ENCODE results near the gene SOX1. TPM values are rescaled to one million over a fixed set of nuclear protein-coding genes. Genes with fewer than 3 reads are reported as not detected.

SOX1 gene
- total and polyA plus RNA-seq, 12 donors = not detected

DNA sequence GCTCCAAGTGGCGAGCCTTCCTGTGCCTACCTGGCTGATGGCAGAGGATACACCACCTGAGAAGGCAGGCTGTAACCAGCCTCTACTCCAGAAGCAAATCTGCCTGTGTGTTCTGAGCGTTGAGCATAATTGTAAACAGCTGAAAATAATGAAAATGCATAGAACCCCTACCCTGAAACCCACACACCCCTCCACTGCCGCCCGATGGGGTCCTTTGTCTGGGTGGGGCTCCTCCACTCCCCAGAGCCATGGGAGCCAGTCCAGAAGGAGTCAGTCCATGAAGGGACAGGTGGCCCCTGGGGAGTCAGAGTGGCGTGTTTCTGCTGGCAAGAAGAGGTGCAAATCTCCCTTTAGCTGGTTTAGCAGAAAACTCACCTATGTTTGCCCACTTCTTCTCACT, 8.0 kb upstream of the SOX1 start:
- intact Hi-C loops (cut with DNase I) = loop anchor here in 1 of 10 donors (10.0 kb wide), 1 partner anchor 386 kb away; no protein-coding TSS in a partner anchor
- Histone ChIP-seq H3K9me3 (no peaks in the 10 kb centered on the region), H3K27ac (no peak overlapping the region), H3K4me1 (peaks cover 3 to 36% (median 25%) of the 10 kb centered on the region in 9 donors), H3K27me3 (peaks cover 82 to 100% (median 100%) of the 10 kb centered on the region in 7 donors), H3K36me3 (no peaks in the 10 kb centered on the region), H3K4me3 (no peak overlapping the region)
- TF ChIP-seq, protein P1, sequence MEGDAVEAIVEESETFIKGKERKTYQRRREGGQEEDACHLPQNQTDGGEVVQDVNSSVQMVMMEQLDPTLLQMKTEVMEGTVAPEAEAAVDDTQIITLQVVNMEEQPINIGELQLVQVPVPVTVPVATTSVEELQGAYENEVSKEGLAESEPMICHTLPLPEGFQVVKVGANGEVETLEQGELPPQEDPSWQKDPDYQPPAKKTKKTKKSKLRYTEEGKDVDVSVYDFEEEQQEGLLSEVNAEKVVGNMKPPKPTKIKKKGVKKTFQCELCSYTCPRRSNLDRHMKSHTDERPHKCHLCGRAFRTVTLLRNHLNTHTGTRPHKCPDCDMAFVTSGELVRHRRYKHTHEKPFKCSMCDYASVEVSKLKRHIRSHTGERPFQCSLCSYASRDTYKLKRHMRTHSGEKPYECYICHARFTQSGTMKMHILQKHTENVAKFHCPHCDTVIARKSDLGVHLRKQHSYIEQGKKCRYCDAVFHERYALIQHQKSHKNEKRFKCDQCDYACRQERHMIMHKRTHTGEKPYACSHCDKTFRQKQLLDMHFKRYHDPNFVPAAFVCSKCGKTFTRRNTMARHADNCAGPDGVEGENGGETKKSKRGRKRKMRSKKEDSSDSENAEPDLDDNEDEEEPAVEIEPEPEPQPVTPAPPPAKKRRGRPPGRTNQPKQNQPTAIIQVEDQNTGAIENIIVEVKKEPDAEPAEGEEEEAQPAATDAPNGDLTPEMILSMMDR (IDR thresholded peaks at IDR 0.05) = no peak
- WGBS, 2 donors = 7 to 8% methylated on average over 5 of the region's 5 CpGs
- ATAC-seq = no peak
- no peak for DNase-seq

DNA sequence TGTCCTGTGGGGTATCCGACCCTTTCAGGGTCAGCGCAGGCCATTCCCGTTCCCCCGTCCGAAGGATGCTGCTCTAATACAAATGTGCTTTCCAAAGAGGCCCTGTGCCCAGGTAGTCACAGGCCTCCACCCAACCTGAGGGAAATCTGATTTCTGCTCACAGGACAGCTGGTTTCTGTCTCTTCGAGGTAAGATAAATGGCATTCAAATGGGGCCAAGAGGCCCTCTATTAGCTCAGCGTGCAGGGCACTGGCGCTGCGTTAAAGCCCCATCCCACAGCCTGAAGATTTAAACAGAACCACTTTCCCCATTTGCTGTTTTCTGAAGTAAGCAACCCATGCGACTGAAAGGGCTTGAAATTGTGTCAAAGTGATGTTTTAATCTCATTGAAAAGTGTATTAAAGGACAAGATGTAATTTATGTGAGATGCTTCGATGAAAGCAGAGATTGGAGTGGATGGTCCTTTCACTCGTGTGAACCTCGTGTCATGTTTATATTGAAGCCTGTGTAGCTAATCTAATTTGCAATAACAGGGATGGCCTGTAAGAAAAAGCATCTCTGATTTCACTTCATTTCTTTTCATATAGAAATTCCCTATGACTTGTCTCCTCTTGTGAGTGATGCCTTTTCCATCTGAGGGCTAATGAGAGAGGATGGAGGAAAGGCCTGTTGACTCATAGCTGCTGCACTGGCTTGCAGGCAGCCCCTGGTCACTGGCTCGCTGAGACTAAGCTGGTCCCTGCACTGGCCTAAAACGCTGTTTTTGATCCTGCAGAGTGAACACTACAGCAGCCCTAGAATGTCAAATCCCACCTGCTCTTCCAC, 7.3 kb upstream of the SOX1 start:
- TF ChIP-seq, protein P1 (IDR thresholded peaks at IDR 0.05) = no peak
- intact Hi-C loops (cut with DNase I) = loop anchor here in 1 of 10 donors (10.0 kb wide), 1 partner anchor 385 kb away; no protein-coding TSS in a partner anchor
- ATAC-seq (no peak), DNase-seq (no peak)
- Histone ChIP-seq H3K27ac (no peak overlapping the region), H3K27me3 (peaks cover 75 to 100% (median 100%) of the 10 kb centered on the region in 7 donors), H3K4me3 (no peak overlapping the region), H3K36me3 (no peaks in the 10 kb centered on the region), H3K9me3 (no peaks in the 10 kb centered on the region), H3K4me1 (peaks cover 3 to 33% (median 19%) of the 10 kb centered on the region in 9 donors)
- 9% methylated on average over 15 of the region's 15 CpGs for WGBS, 2 donors

DNA sequence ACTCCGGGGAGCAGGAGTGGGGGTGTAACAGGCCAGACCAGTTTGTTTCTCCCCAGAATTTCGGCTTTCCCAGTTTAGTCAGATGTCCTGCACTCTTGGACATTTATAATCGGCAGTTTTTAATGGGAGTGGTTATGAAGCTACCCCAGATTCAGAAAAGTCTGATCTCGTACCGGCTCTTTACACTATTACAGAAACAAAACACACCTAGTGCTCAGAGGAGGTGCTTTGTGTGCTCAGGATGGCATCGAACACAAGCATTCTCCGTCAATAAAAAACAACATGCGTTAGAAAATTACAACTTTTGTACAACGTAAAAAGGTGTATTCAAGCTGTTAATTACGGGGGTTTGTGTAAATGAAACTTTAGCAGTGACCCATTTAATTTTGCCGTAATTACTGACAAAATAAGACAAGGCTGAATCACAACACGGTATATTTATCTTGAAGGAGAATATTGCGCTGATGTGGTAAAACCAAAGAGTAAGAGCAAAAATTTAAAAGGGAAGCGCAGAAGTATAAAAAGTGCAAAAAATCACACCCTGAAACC, 6.6 kb upstream of the SOX1 start:
- intact Hi-C loops (cut with DNase I) = no loop called here
- WGBS, 2 donors = 11% methylated on average over 14 of the region's 14 CpGs

DNA sequence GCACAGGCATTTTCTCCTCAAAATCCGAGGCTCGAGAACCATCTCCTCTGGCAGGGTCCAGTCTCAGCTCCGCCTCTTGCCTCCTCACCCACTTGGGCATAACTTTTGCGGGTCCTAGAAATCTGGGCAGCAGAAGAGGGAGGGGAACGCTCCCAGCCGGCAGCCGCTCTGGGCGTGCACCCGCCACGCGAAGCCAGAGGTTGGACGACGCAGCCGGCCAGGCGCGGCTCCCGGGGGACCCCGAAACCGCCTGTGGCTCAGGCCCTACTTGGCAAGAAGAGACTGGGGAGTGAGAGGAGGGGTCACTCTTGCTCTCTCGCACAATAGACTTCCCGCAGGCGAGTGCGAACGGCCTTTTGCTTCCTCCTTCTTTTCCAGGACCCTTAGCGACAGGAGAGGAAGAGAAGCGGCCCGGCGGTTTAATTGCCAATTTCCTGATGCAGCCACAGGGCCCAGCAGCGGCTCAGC, 6.0 kb upstream of the SOX1 start:
- Histone ChIP-seq H3K27me3 (peaks cover 64 to 100% (median 100%) of the 10 kb centered on the region in 7 donors), H3K4me1 (peaks cover 3 to 36% (median 20%) of the 10 kb centered on the region in 9 donors), H3K4me3 (no peak overlapping the region), H3K27ac (no peak overlapping the region), H3K9me3 (no peaks in the 10 kb centered on the region), H3K36me3 (no peaks in the 10 kb centered on the region)
- DNase-seq = no peak
- intact Hi-C loops (cut with DNase I) = no loop called here
- 1% methylated on average over 29 of the region's 29 CpGs for WGBS, 2 donors
- ATAC-seq = no peak
- TF ChIP-seq, protein P1 (IDR thresholded peaks at IDR 0.05) = no peak

More for the DNA sequence above, 6.6 kb upstream of the SOX1 start:
- H3K27ac ChIP-seq = no peak overlapping the region
- DNase-seq = no peak
- H3K27me3 ChIP-seq = peaks cover 70 to 100% (median 100%) of the 10 kb centered on the region in 7 donors
- H3K9me3 ChIP-seq = no peaks in the 10 kb centered on the region
- H3K4me1 ChIP-seq = peaks cover 3 to 33% (median 19%) of the 10 kb centered on the region in 9 donors
- TF ChIP-seq, protein P1 (IDR thresholded peaks at IDR 0.05) = no peak
- ATAC-seq = no peak
- H3K4me3 ChIP-seq = no peak overlapping the region
- H3K36me3 ChIP-seq = no peaks in the 10 kb centered on the region
